ENCODE results near the gene MRPS15. TPM values are rescaled to one million over a fixed set of nuclear protein-coding genes. Genes with fewer than 3 reads are reported as not detected.
A peak's percentile ranks its signal among the peaks of the same experiment; 100 is the strongest.

MRPS15 gene
- total and polyA plus RNA-seq, 2 of the 13 experiments (the other 11 are each of a cell fraction or from before 2014, with no cell fraction given), result 59.0 to 113 TPM

GRCh38 chr1:36450270-36450918, 13.8 kb downstream of the MRPS15 start, which contains the start of gene OSCP1 (continued):
- TF ChIP-seq NFAT5 (CRISPR knock-in tag; IDR thresholded peaks at IDR 0.05), result peak; percentile 94
- TF ChIP-seq ZMAT3 (CRISPR knock-in tag; conservative IDR thresholded peaks at IDR 0.05), result peak; percentile 85
- TF ChIP-seq ZNF740 (CRISPR knock-in tag; IDR thresholded peaks at IDR 0.05), result no peak
- TF ChIP-seq HMGA1 (CRISPR knock-in tag; conservative IDR thresholded peaks at IDR 0.05), result no peak
- TF ChIP-seq HNF1A (IDR thresholded peaks at IDR 0.05; ENCODE audit: low read depth), result no peak
- TF ChIP-seq HNF1A (CRISPR knock-in tag; IDR thresholded peaks at IDR 0.05; ENCODE audit: borderline replicate concordance), result 0 out of 2 replicates have a peak, but pooled peaks have one; percentile 51
- TF ChIP-seq DNMT3B (CRISPR knock-in tag; conservative IDR thresholded peaks at IDR 0.05), result no peak
- TF ChIP-seq CBFB (CRISPR knock-in tag; IDR thresholded peaks at IDR 0.05), result no peak
- TF ChIP-seq PBX2 (CRISPR knock-in tag; IDR thresholded peaks at IDR 0.05), result no peak
- TF ChIP-seq KAT8 (CRISPR knock-in tag; IDR thresholded peaks at IDR 0.05), result 0 out of 2 replicates have a peak, but pooled peaks have one; percentile 58
- no peak for TF ChIP-seq GATAD2A (CRISPR knock-in tag; IDR thresholded peaks at IDR 0.05)
- TF ChIP-seq TBX3 (IDR thresholded peaks at IDR 0.05; ENCODE audit: borderline replicate concordance), result no peak
- no peak; the same call in 1 of the 2 replicates for TF ChIP-seq ZNF562 (CRISPR knock-in tag; IDR thresholded peaks at IDR 0.05; ENCODE audit: borderline replicate concordance)
- TF ChIP-seq PHF20 (CRISPR knock-in tag; IDR thresholded peaks at IDR 0.05), result peak; percentile 70
- peak; percentile 71; the same call in 1 of the 2 replicates for TF ChIP-seq ZSCAN9 (CRISPR knock-in tag; IDR thresholded peaks at IDR 0.05; ENCODE audit: borderline replicate concordance)
- no peak for TF ChIP-seq SKI (IDR thresholded peaks at IDR 0.05; ENCODE audit: partially characterized antibody)
- no peak for TF ChIP-seq PRMT3 (CRISPR knock-in tag; IDR thresholded peaks at IDR 0.05; ENCODE audit: borderline replicate concordance, low read depth)

Measured in HepG2 (cell line).